Spleen (tissue), 11 donors: Measurements from ENCODE around the gene TEKT3. TPM values are rescaled to one million over a fixed set of nuclear protein-coding genes. Genes with fewer than 3 reads are reported as not detected.

Experiments
- DNase-seq: peaks from one replicate; pipeline ENCODE4 v3.0.0-alpha.2; 2020
- H3K27ac ChIP-seq, 8 donors: fragments of 200-600 bp; sonication (generic) in 7 of 8; 1 replicate in 4 of 8; 2 replicates in 4 of 8; pipeline versions ENCODE4 v1.5.0 to v1.8.0; 2016 to 2021; ENCODE audit warnings: inconsistent platforms in 4 of 8, mild to moderate bottlenecking in 4 of 8, moderate library complexity in 1 of 8
- H3K27me3 ChIP-seq, 7 donors: fragments of 200-600 bp; sonication (generic) in 6 of 7; replicated peaks in 1 of 7; 1 replicate in 4 of 7; 2 replicates in 3 of 7; pipeline versions ENCODE4 v1.5.0 to v1.8.0; 2016 to 2021; ENCODE audit warnings: inconsistent platforms in 3 of 7, mild to moderate bottlenecking in 1 of 7
- H3K36me3 ChIP-seq, 6 donors: fragments of 200-600 bp; sonication (generic) in 5 of 6; 1 replicate in 4 of 6; 2 replicates in 2 of 6; pipeline versions ENCODE4 v1.5.0 to v1.8.0; 2016 to 2021; ENCODE audit warnings: inconsistent platforms in 2 of 6
- H3K4me1 ChIP-seq, 6 donors: fragments of 200-600 bp; sonication (generic) in 5 of 6; 1 replicate in 3 of 6; 2 replicates in 3 of 6; pipeline versions ENCODE4 v1.5.0 to v1.8.0; 2016 to 2021; ENCODE audit warnings: inconsistent platforms in 3 of 6
- H3K4me3 ChIP-seq, 8 donors: fragments of 200-600 bp; sonication (generic) in 7 of 8; 1 replicate in 4 of 8; 2 replicates in 4 of 8; pipeline versions ENCODE4 v1.5.0 to v1.8.0; 2016 to 2021; ENCODE audit warnings: inconsistent platforms in 4 of 8, mild to moderate bottlenecking in 4 of 8, moderate library complexity in 2 of 8
- H3K9me3 ChIP-seq, 8 donors: fragments of 200-600 bp; sonication (generic) in 7 of 8; 1 replicate in 4 of 8; 2 replicates in 4 of 8; pipeline versions ENCODE4 v1.5.0 to v1.8.0; 2016 to 2021; ENCODE audit warnings: inconsistent platforms in 4 of 8
- POLR2A ChIP-seq, 3 donors: fragments of 450-650 bp; IDR thresholded peaks; one replicate each; pipeline ENCODE4 v1.5.1; 2017; ENCODE audit warnings: antibody characterized with exemption in 3 of 3, mild to moderate bottlenecking in 1 of 3
- POLR2AphosphoS5 ChIP-seq, 3 donors: sonication (generic); formaldehyde crosslinking; IDR thresholded peaks; one replicate each; pipeline ENCODE4 v1.5.1; 2017; ENCODE audit warnings: antibody characterized with exemption in 3 of 3
- WGBS, 5 donors: extraction: QIAGEN DNeasy Blood & Tissue Kit in 3 of 5; methylation state at CpG; one replicate each; pipeline versions ENCODE4 v1.1.5 to v1.1.7; 2013 to 2018; 5-methylcytosine and 5-hydroxymethylcytosine counted together
- intact Hi-C: fragments of 100-400 bp; cut with DNase I; formaldehyde crosslinking; loops from one replicate; pipeline ENCODE4 v1.15.0; 2023; ENCODE audit warnings: low total_unique reads
- polyA plus RNA-seq, 3 donors: library from polyadenylated mRNA; stranded (reverse); fragments of 200-250 nt; gene quantifications; one replicate each; pipeline ENCODE4 v1.2.1, GENCODE V29; 2013
- total RNA-seq, 7 donors: library from RNA; depleted of rRNA in 3 of 7; stranded (reverse); fragments of >200 nt in 3 of 7; fragmentation: NEBNext Ultra II Directional in 4 of 7; extraction: Animal tissue kit (Norgen Biotek cat#: 25700) in 4 of 7; gene quantifications; one replicate each; pipeline versions ENCODE4 v1.1.0 to v1.2.1, GENCODE V29; 2016 to 2021
- TF ChIP-seq, protein P1 (sequence below), 11 experiments: fragments of 200-600 bp in 7 of 11; fragments of 450-650 bp in 4 of 11; sonication (generic) in 4 of 11; IDR thresholded peaks in 8 of 11; conservative IDR thresholded peaks in 3 of 11; 1 replicate in 7 of 11; 2 replicates in 4 of 11; pipeline versions ENCODE4 v1.4.0 to v1.8.0; 2016 to 2021; ENCODE audit warnings: antibody characterized with exemption in 11 of 11, inconsistent platforms in 4 of 11, mild to moderate bottlenecking in 1 of 11
- donor health status: healthy with polysubstance abuse.
- donor health status: DM: no; HTN: no; CAD: no; lungs with moderate emphysema.
- donor health status: DM: no; HTN: no; CAD: no.
- donor health status: Bipolar disorder and iron deficiency.
- donor health status: healthy.
- donor health status: DM: no; HTN: no; CAD: no.
- donor health status: DM: yes; HTN: yes; CAD: no.

TEKT3 gene
- total and polyA plus RNA-seq, 10 donors: 0.10 to 2.2 (median 0.47) TPM; not detected in 2

DNA sequence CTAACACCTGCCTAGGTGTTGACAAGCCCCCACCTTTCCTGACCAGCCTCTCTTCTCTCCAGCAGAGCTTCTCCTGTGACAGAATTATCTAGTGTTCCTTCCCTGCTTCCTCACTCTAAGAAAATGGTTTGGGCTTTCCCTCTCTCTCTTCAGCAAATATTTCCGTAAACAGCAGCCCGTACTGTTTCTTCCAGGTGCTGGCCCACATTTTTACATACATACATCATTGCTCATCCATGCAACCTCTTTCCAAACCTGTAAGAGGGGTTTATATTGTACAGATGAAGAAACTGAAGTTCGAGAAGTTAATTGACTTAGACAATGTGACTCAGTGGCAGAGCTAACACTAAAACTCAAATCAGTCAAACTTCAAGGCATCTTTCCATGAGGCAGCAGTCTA is 569 bp upstream of the TEKT3 start:
- TF ChIP-seq POLR2A (IDR thresholded peaks at IDR 0.05): no peak
- TF ChIP-seq POLR2AphosphoS5 (IDR thresholded peaks at IDR 0.05): no peak
- H3K4me3 ChIP-seq: peak overlapping the region in 6 of 8 donors; percentile 10 to 67 (median 37)
- WGBS, 5 donors: 81 to 91% (median 86%) methylated on average over 3 of the region's 3 CpGs
- no peaks in the 10 kb centered on the region for H3K36me3 ChIP-seq
- intact Hi-C loops: no loop called here
- no peak for DNase-seq
- H3K27ac ChIP-seq: no peak overlapping the region
- peaks cover 0 to 77% (median 26%) of the 10 kb centered on the region in 7 donors for H3K27me3 ChIP-seq
- no peaks in the 10 kb centered on the region for H3K9me3 ChIP-seq
- peaks cover 0 to 15% (median 10%) of the 10 kb centered on the region in 6 donors for H3K4me1 ChIP-seq

DNA sequence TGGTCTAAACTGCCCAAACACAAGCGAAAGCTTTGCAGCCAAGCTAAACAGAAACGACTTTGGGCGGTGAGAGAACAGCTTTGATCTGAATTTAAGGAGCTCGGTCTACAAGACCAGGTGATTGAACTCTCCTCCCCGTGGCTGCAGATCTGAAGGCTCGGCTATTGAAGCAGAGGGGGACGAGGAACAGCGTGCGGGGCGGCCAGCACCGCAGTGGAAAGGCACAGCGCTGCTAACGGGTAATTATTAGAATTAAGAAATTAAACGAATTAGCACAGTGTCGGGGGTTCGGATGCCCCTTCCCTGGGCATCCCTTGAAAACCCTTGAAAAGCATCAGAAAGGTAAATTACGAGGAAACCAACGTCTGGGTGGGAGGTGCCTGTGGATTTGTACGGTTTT is 431 bp downstream of the TEKT3 start:
- no peak for TF ChIP-seq POLR2A (IDR thresholded peaks at IDR 0.05)
- TF ChIP-seq, protein P1, sequence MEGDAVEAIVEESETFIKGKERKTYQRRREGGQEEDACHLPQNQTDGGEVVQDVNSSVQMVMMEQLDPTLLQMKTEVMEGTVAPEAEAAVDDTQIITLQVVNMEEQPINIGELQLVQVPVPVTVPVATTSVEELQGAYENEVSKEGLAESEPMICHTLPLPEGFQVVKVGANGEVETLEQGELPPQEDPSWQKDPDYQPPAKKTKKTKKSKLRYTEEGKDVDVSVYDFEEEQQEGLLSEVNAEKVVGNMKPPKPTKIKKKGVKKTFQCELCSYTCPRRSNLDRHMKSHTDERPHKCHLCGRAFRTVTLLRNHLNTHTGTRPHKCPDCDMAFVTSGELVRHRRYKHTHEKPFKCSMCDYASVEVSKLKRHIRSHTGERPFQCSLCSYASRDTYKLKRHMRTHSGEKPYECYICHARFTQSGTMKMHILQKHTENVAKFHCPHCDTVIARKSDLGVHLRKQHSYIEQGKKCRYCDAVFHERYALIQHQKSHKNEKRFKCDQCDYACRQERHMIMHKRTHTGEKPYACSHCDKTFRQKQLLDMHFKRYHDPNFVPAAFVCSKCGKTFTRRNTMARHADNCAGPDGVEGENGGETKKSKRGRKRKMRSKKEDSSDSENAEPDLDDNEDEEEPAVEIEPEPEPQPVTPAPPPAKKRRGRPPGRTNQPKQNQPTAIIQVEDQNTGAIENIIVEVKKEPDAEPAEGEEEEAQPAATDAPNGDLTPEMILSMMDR (IDR thresholded peaks at IDR 0.05 in 8 of 11, conservative IDR thresholded peaks at IDR 0.05 in 3 of 11): no peak
- Histone ChIP-seq H3K4me1 (peaks cover 0 to 15% (median 10%) of the 10 kb centered on the region in 6 donors), H3K36me3 (no peaks in the 10 kb centered on the region), H3K4me3 (peak overlapping the region in 7 of 8 donors; percentile 10 to 67 (median 35)), H3K9me3 (peaks cover 0 to 3% (median 0%) of the 10 kb centered on the region in 8 donors), H3K27me3 (peaks cover 0 to 69% (median 26%) of the 10 kb centered on the region in 7 donors), H3K27ac (no peak overlapping the region)
- intact Hi-C loops: no loop called here
- 8 to 14% (median 9%) methylated on average over 19 of the region's 19 CpGs for WGBS, 5 donors
- DNase-seq: no peak

DNA sequence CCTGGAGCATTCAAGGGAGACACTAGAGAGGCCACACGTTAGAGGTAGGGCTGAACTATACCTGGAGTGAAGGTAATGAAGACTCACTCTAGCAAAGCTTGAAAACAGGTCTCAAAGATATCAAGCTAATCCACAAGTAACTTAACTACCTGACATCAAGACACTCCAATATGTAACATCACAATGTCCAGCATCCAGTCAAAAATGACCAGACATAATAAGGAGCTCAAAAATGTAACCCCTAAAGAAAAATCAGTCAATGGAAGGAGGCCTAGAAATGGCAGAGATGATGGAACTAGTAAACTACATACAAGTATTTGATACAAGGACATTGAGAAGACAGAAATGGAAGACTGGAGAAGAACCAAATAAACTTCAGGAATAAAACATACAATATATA is 6.0 kb downstream of the TEKT3 start:
- H3K27ac ChIP-seq: no peak overlapping the region
- 54 to 94% (median 79%) methylated on average over 1 of the region's 1 CpG for WGBS, 5 donors
- no peak overlapping the region for H3K4me3 ChIP-seq
- peaks cover 0 to 33% (median 2%) of the 10 kb centered on the region in 7 donors for H3K27me3 ChIP-seq
- intact Hi-C loops: no loop called here
- H3K4me1 ChIP-seq: no peaks in the 10 kb centered on the region
- H3K36me3 ChIP-seq: no peaks in the 10 kb centered on the region
- H3K9me3 ChIP-seq: peaks cover 0 to 17% (median 14%) of the 10 kb centered on the region in 8 donors
- no peak for DNase-seq
- TF ChIP-seq POLR2AphosphoS5 (IDR thresholded peaks at IDR 0.05): no peak
- TF ChIP-seq, protein P1 (IDR thresholded peaks at IDR 0.05 in 8 of 11, conservative IDR thresholded peaks at IDR 0.05 in 3 of 11): no peak
- no peak for TF ChIP-seq POLR2A (IDR thresholded peaks at IDR 0.05)

DNA sequence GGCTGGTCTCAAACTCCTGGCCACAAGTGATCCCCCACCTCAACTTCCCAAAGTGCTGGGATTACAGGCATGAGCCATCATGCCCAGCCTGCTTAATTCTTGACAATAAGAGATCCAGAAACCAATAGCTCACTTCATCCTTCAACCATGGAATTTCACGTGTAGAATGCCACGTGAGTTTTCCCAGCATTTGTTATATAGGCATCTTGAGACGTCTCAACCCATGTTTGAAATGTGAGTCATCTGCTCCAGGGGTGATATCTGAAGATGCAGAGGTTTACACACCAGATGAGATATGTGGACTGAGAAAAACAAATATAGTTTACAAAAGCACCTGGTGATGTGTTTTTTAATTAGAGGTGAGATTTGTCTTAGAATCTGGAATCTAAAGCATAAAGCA is 7.1 kb downstream of the TEKT3 start:
- WGBS, 5 donors: 90 to 94% (median 91%) methylated on average over 3 of the region's 3 CpGs
- H3K4me3 ChIP-seq: no peak overlapping the region
- intact Hi-C loops: no loop called here
- TF ChIP-seq POLR2A (IDR thresholded peaks at IDR 0.05) (no peak), POLR2AphosphoS5 (IDR thresholded peaks at IDR 0.05) (no peak)
- TF ChIP-seq, protein P1 (IDR thresholded peaks at IDR 0.05 in 8 of 11, conservative IDR thresholded peaks at IDR 0.05 in 3 of 11): no peak
- H3K27me3 ChIP-seq: peaks cover 0 to 21% (median 0%) of the 10 kb centered on the region in 7 donors
- H3K4me1 ChIP-seq: no peaks in the 10 kb centered on the region
- H3K36me3 ChIP-seq: no peaks in the 10 kb centered on the region
- no peak overlapping the region for H3K27ac ChIP-seq
- H3K9me3 ChIP-seq: peaks cover 0 to 17% (median 14%) of the 10 kb centered on the region in 8 donors
- DNase-seq: no peak
